Right atrium auricular region (tissue), 2 donors: ENCODE data around the gene HS3ST6. TPM values are rescaled to one million over a fixed set of nuclear protein-coding genes. Genes with fewer than 3 reads are reported as not detected.

Source experiments
- DNase-seq: peaks from one replicate; pipeline ENCODE4 v3.0.0-alpha.2; 2019; ENCODE audit warnings: low spot score
- H3K27ac ChIP-seq, 2 donors: fragments of 200-600 bp; sonication (generic); 1 replicate in 1 of 2; 2 replicates in 1 of 2; pipeline ENCODE4 v1.5.1; 2016 to 2019
- H3K27me3 ChIP-seq, 2 donors: fragments of 200-600 bp; sonication (generic); one replicate each; pipeline versions ENCODE4 v1.5.1 to v1.6.0; 2017 to 2019
- H3K36me3 ChIP-seq: fragments of 200-600 bp; sonication (generic); one replicate; pipeline ENCODE4 v1.5.1; 2016
- H3K4me1 ChIP-seq, 2 donors: fragments of 200-600 bp; sonication (generic); one replicate each; pipeline versions ENCODE4 v1.5.1 to v1.6.0; 2017 to 2019
- H3K4me3 ChIP-seq, 2 donors: fragments of 200-600 bp; sonication (generic); 1 replicate in 1 of 2; 2 replicates in 1 of 2; pipeline ENCODE4 v1.5.1; 2017 to 2019; ENCODE audit warnings: mild to moderate bottlenecking in 1 of 2, moderate library complexity in 1 of 2
- H3K9me3 ChIP-seq, 2 donors: fragments of 200-600 bp; sonication (generic); one replicate each; pipeline ENCODE4 v1.5.1; 2019
- total RNA-seq, 2 donors: library from RNA; depleted of rRNA; stranded (reverse); fragments of >200 nt; gene quantifications; one replicate each; pipeline ENCODE4 v1.1.0, GENCODE V29; 2016
- TF ChIP-seq, protein P1 (sequence below), 2 donors: fragments of 200-600 bp; sonication (generic); IDR thresholded peaks; one replicate each; pipeline ENCODE4 v1.5.1; 2019; ENCODE audit warnings: antibody characterized with exemption in 2 of 2

The HS3ST6 gene
- total RNA-seq, 2 donors from 2014 or later: not detected

GRCh38 chr16:1912215-1912543 is 6.0 kb downstream of the HS3ST6 start:
- Histone ChIP-seq H3K27me3 (peaks cover 1 to 6% of the 10 kb centered on the region in 2 donors), H3K27ac (no peak overlapping the region), H3K9me3 (no peaks in the 10 kb centered on the region), H3K36me3 (no peaks in the 10 kb centered on the region), H3K4me1 (no peaks in the 10 kb centered on the region), H3K4me3 (no peak overlapping the region)
- TF ChIP-seq, protein P1, sequence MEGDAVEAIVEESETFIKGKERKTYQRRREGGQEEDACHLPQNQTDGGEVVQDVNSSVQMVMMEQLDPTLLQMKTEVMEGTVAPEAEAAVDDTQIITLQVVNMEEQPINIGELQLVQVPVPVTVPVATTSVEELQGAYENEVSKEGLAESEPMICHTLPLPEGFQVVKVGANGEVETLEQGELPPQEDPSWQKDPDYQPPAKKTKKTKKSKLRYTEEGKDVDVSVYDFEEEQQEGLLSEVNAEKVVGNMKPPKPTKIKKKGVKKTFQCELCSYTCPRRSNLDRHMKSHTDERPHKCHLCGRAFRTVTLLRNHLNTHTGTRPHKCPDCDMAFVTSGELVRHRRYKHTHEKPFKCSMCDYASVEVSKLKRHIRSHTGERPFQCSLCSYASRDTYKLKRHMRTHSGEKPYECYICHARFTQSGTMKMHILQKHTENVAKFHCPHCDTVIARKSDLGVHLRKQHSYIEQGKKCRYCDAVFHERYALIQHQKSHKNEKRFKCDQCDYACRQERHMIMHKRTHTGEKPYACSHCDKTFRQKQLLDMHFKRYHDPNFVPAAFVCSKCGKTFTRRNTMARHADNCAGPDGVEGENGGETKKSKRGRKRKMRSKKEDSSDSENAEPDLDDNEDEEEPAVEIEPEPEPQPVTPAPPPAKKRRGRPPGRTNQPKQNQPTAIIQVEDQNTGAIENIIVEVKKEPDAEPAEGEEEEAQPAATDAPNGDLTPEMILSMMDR (IDR thresholded peaks at IDR 0.05): no peak
- DNase-seq: no peak

DNA sequence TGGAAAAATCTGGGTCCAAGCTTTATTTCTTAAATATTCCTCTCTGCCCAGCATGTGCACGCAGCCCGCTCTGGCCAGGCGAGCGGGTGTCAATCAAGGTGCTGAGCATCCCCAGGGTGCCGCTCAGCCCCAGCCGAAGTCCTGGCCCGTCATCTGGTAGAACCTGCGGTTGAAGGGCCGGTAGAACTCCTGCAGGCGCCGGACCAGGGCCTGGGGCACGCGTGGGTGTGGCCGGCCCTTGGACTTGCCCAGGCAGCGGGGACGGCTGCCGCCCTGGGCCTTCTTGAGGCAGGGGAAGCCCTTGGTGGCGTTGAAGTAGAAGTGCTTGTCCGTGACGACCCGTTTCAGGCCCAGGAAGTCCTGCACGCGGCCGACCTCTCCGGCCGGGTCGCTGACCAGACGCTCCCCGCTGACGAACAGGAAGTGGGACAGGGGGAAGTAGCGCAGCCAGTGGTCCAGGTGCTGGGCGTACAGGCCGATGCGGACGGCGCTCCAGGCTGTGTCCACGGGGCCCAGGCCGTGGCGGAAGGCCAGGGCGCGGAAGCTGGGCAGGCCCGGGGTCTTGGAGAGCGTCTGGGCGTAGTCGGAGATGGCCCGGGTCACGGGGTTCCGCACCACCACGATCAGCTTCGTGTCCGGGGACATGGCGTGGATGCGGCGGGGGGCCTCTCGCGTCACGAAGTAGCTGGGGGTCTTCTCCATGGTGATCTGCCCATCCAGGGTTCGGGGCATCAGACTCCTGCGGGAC is 6.6 kb downstream of the HS3ST6 start:
- Histone ChIP-seq H3K27me3 (peaks cover 0 to under 1% of the 10 kb centered on the region in 2 donors), H3K9me3 (no peaks in the 10 kb centered on the region), H3K27ac (no peak overlapping the region), H3K4me1 (no peaks in the 10 kb centered on the region), H3K36me3 (no peaks in the 10 kb centered on the region), H3K4me3 (no peak overlapping the region)
- TF ChIP-seq, protein P1 (IDR thresholded peaks at IDR 0.05): no peak
- DNase-seq: no peak

- H3K27ac ChIP-seq: no peak overlapping the region
- DNase-seq: no peak
Observed at GRCh38 chr16:1909561-1910231, 8.5 kb downstream of the HS3ST6 start.

DNA sequence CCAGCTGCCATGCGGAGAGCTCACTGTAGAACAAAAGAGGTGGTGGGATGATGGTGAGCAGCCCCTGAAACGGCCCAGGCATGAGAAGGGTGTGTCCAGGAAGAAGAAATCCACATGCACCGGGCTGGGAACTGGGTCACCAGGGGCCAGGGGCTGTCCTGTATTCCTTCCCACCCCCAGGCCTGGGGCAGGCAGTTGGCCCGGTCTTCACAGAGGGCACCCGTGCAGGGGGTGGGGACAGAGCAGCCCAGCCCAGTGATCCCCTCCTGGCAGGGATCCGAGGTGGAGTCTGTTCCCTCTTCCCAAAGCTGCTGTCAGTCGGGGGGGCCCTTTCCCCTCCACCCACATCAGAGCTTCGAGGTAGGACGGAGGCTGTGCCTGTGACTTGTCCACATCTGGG is 9.2 kb downstream of the HS3ST6 start:
- TF ChIP-seq, protein P1 (IDR thresholded peaks at IDR 0.05): no peak
- no peak for DNase-seq
- no peak overlapping the region for H3K4me3 ChIP-seq
- H3K4me1 ChIP-seq: no peaks in the 10 kb centered on the region
- H3K9me3 ChIP-seq: no peaks in the 10 kb centered on the region
- no peaks in the 10 kb centered on the region for H3K27me3 ChIP-seq
- no peaks in the 10 kb centered on the region for H3K36me3 ChIP-seq
- H3K27ac ChIP-seq: no peak overlapping the region

More at GRCh38 chr16:1909561-1910231, 8.5 kb downstream of the HS3ST6 start:
- no peaks in the 10 kb centered on the region for H3K27me3 ChIP-seq
- no peaks in the 10 kb centered on the region for H3K4me1 ChIP-seq
- TF ChIP-seq, protein P1 (IDR thresholded peaks at IDR 0.05): no peak
- H3K9me3 ChIP-seq: no peaks in the 10 kb centered on the region
- no peaks in the 10 kb centered on the region for H3K36me3 ChIP-seq
- H3K4me3 ChIP-seq: no peak overlapping the region

DNA sequence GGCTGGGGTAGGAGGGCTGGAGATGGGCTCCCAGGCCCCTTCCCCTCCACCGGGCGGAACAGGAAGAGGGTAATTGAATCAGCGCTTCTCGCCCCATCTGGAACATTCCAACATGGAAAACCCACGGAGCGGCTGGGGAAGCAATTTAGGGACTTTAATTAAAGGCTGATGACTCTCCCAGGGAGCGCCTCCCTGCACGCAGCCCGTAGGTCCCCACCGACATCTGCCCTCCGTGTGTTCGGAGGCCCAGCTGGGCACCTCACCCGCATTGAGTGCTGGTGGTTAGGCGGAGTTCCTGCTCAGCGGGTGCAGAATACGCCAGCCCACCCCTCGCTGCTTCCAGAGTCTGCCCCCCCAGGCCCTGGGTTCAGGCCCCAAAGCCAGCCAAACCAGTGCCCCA is 10.0 kb downstream of the HS3ST6 start:
- DNase-seq: no peak
- H3K4me3 ChIP-seq: no peak overlapping the region
- no peaks in the 10 kb centered on the region for H3K9me3 ChIP-seq
- H3K27me3 ChIP-seq: no peaks in the 10 kb centered on the region
- no peak overlapping the region for H3K27ac ChIP-seq
- TF ChIP-seq, protein P1 (IDR thresholded peaks at IDR 0.05): no peak
- H3K4me1 ChIP-seq: no peaks in the 10 kb centered on the region
- H3K36me3 ChIP-seq: no peaks in the 10 kb centered on the region
